K562 (cell line): ENCODE data around the gene FERMT3.

Experiments
- CBX5 ChIP-seq: IDR thresholded peaks from 2 replicates; pipeline ENCODE4 v1.6.1; 2014; ENCODE audit warnings: low read depth, borderline replicate concordance
- CTCF ChIP-seq, 3 experiments: IDR thresholded peaks in 2 of 3; conservative IDR thresholded peaks in 1 of 3; 2 replicates each; pipeline ENCODE4 v1.5.1; 2011 to 2012; ENCODE audit warnings: low read length in 3 of 3, mild to moderate bottlenecking in 3 of 3, control low read depth in 2 of 3, improper control_type of control experiment in 1 of 3, inconsistent platforms in 1 of 3, low read depth in 1 of 3, mixed read lengths in 1 of 3, moderate library complexity in 1 of 3; ENCODE audit not compliant: insufficient read depth in 2 of 3

- TF ChIP-seq CBX5 (no peak), CTCF (IDR thresholded peaks at IDR 0.05 in 2 of 3, conservative IDR thresholded peaks at IDR 0.05 in 1 of 3; ENCODE audit: insufficient read depth in 2 of 3, low read depth in 1 of 3, low read length in 3 of 3) (no peak)
Observed at GRCh38 chr11:64226507-64227051, 20.1 kb downstream of the FERMT3 start.
